HepG2 (cell line): ENCODE data around the gene SLC13A5. TPM values are rescaled to one million over a fixed set of nuclear protein-coding genes. Genes with fewer than 3 reads are reported as not detected.

Experiments
- GLI4 ChIP-seq: sonication (generic); formaldehyde crosslinking; IDR thresholded peaks from 2 replicates; pipeline ENCODE4 v1.5.1; 2020; ENCODE audit warnings: missing genetic modification reagents, mild to moderate bottlenecking, moderate library complexity, borderline replicate concordance
- HDAC2 ChIP-seq: sonication (generic); formaldehyde crosslinking; IDR thresholded peaks from 2 replicates; pipeline ENCODE4 v1.4.0; 2020; ENCODE audit warnings: missing genetic modification reagents
- IKZF4 ChIP-seq: sonication (generic); formaldehyde crosslinking; IDR thresholded peaks from 2 replicates; pipeline ENCODE4 v1.5.1; 2020; ENCODE audit warnings: borderline replicate concordance, mild to moderate bottlenecking, low read depth, missing genetic modification reagents; ENCODE audit errors: not compliant biosample characterization
- KDM1A ChIP-seq: IDR thresholded peaks from 2 replicates; pipeline ENCODE4 v1.6.1; 2016; ENCODE audit warnings: missing compliant biosample characterization
- PRPF4 ChIP-seq: fragments of 200-400 bp; formaldehyde crosslinking; IDR thresholded peaks from 2 replicates; pipeline ENCODE4 v1.6.1; 2016; ENCODE audit warnings: low read length, low read depth; ENCODE audit not compliant: poor library complexity, severe bottlenecking
- RFX3 ChIP-seq: IDR thresholded peaks from 2 replicates; pipeline ENCODE4 v1.6.1; 2016; ENCODE audit warnings: missing biosample characterization, missing genetic modification reagents
- SMAD9 ChIP-seq: sonication (generic); formaldehyde crosslinking; IDR thresholded peaks from 2 replicates; pipeline ENCODE4 v1.5.1; 2020; ENCODE audit warnings: mild to moderate bottlenecking, missing genetic modification reagents
- TCF12 ChIP-seq, 2 experiments: fragments of 450-650 bp in 1 of 2; sonication (generic) in 1 of 2; formaldehyde crosslinking in 1 of 2; IDR thresholded peaks; 2 replicates each; pipeline versions ENCODE4 v1.6.1 to v1.8.0; 2017 to 2022; ENCODE audit warnings: antibody characterized with exemption in 1 of 2, mild to moderate bottlenecking in 1 of 2, missing genetic modification reagents in 1 of 2, moderate library complexity in 1 of 2
- ZKSCAN1 ChIP-seq: fragments of 150-350 bp; IDR thresholded peaks from 2 replicates; pipeline ENCODE4 v1.6.1; 2014; ENCODE audit warnings: low read length
- ZNF24 ChIP-seq: fragments of 450-650 bp; IDR thresholded peaks from 2 replicates; pipeline ENCODE4 v1.6.1; 2017; ENCODE audit warnings: antibody characterized with exemption, mild to moderate bottlenecking
- ZNF264 ChIP-seq: sonication (generic); formaldehyde crosslinking; IDR thresholded peaks from 2 replicates; pipeline ENCODE4 v1.4.0; 2020; ENCODE audit warnings: missing genetic modification reagents
- ZNF343 ChIP-seq: sonication (generic); formaldehyde crosslinking; IDR thresholded peaks from 2 replicates; pipeline ENCODE4 v1.4.0; 2020; ENCODE audit warnings: mild to moderate bottlenecking, missing genetic modification reagents
- ZNF446 ChIP-seq: sonication (generic); formaldehyde crosslinking; IDR thresholded peaks from 2 replicates; pipeline ENCODE4 v1.5.0; 2020; ENCODE audit warnings: mild to moderate bottlenecking, missing genetic modification reagents
- ZNF468 ChIP-seq: sonication (generic); formaldehyde crosslinking; IDR thresholded peaks from 2 replicates; pipeline ENCODE4 v1.8.0; 2022; ENCODE audit warnings: mild to moderate bottlenecking, moderate library complexity, missing genetic modification reagents
- ZNF563 ChIP-seq: sonication (generic); formaldehyde crosslinking; IDR thresholded peaks from 2 replicates; pipeline ENCODE4 v1.8.0; 2022; ENCODE audit warnings: mild to moderate bottlenecking, moderate library complexity, missing genetic modification reagents
- ZNF572 ChIP-seq: sonication (generic); formaldehyde crosslinking; IDR thresholded peaks from 2 replicates; pipeline ENCODE4 v1.5.1; 2020; ENCODE audit warnings: mild to moderate bottlenecking, missing genetic modification reagents
- ZNF720 ChIP-seq: sonication (generic); formaldehyde crosslinking; IDR thresholded peaks from 2 replicates; pipeline ENCODE4 v1.4.0; 2020; ENCODE audit warnings: missing genetic modification reagents
- ZNF746 ChIP-seq: sonication (generic); formaldehyde crosslinking; IDR thresholded peaks from 2 replicates; pipeline ENCODE4 v1.8.0; 2022; ENCODE audit warnings: mild to moderate bottlenecking, missing genetic modification reagents
- ZNF773 ChIP-seq: sonication (generic); formaldehyde crosslinking; IDR thresholded peaks from 2 replicates; pipeline ENCODE4 v1.4.0; 2020; ENCODE audit warnings: missing genetic modification reagents, borderline replicate concordance
- ZNF788 ChIP-seq: sonication (generic); formaldehyde crosslinking; IDR thresholded peaks from 2 replicates; pipeline ENCODE4 v1.5.0; 2020; ENCODE audit warnings: mild to moderate bottlenecking, missing genetic modification reagents, borderline replicate concordance
- polyA plus RNA-seq, 8 experiments: library from polyadenylated mRNA; depleted of rRNA in 3 of 8; stranded (reverse) in 7 of 8; unstranded in 1 of 8; fragments of >200 nt; fragmentation: Illumina TruSeq in 4 of 8; extraction: Trizol in 4 of 8; gene quantifications; 2 replicates each; pipeline versions ENCODE4 v1.2.1 to v1.2.3, GENCODE V29; 2011 to 2016; ENCODE audit warnings: low read depth in 4 of 8, missing spikeins in 1 of 8, mixed read lengths in 1 of 8; ENCODE audit not compliant: insufficient read depth in 1 of 8
- total RNA-seq, 5 experiments: library from RNA; depleted of rRNA; stranded (reverse); fragments of >200 nt; fragmentation: Illumina TruSeq; extraction: Trizol; gene quantifications; 2 replicates each; pipeline ENCODE4 v1.2.3, GENCODE V29; 2016; ENCODE audit warnings: low read depth in 1 of 5
- TF ChIP-seq, protein P1 (sequence below): sonication (generic); formaldehyde crosslinking; IDR thresholded peaks from 2 replicates; pipeline ENCODE4 v1.8.0; 2022; ENCODE audit warnings: mild to moderate bottlenecking, missing genetic modification reagents, moderate library complexity
- TF ChIP-seq, protein P2 (sequence below): sonication (generic); formaldehyde crosslinking; IDR thresholded peaks from 2 replicates; pipeline ENCODE4 v1.4.0; 2020; ENCODE audit warnings: missing genetic modification reagents
- TF ChIP-seq, protein P3 (sequence below): IDR thresholded peaks from 2 replicates; pipeline ENCODE4 v1.6.1; 2016
- TF ChIP-seq, protein P4 (sequence below): sonication (generic); formaldehyde crosslinking; IDR thresholded peaks from 2 replicates; pipeline ENCODE4 v1.9.0; 2021; ENCODE audit warnings: missing genetic modification reagents, borderline replicate concordance

SLC13A5 gene
- total and polyA plus RNA-seq, 2 of the 13 experiments (the other 11 are each of a cell fraction or from before 2014, with no cell fraction given) = 42.8 to 310 TPM

DNA sequence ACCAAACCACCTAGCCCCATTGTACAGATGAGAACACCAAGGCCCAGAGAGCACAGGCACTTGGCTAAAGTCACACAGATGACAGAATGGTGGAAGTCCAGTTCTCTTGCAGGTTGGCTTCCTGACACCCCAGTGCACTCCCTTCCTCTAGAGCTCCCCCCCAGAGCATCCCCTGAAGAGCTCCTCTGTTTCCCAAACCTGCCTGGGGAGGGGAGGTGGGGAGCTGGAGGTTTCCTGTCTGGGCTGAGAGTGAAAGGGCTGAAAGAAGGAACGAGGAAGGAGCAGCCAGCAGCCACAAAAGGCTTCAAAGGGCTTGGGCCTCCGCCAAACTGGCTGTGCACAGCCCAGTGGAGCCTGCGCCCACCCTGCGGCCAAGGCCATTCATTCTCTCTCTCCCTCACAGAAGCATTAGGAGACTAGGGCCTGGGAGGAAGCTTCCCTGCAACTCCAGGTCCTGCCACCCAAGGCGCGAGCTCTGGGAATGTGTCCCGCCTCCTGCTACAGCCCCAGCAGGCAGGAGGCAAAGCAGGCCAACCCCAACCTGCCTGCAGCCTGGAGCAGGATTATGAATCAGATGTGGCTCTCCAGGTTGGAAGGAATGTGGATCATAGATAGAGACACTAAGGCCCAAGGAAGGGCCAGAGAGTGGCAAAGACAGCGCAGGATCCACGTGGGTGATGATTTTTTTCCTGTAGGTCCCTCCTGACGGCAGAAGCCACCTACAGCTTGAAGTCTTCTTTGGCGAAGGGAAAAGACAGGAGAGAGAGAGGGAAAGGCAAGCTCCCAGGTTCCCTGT is 913 bp downstream of the SLC13A5 start (continued):
- TF ChIP-seq GLI4 (CRISPR knock-in tag) (peak; percentile 57; the same call in 1 of the 2 replicates), ZNF24 (no peak), KDM1A (CRISPR knock-in tag) (peak; percentile 98), IKZF4 (CRISPR knock-in tag) (no peak), PRPF4 (no peak), RFX3 (CRISPR knock-in tag) (no peak), ZNF720 (CRISPR knock-in tag) (0 out of 2 replicates have a peak, but pooled peaks have one; percentile 67), ZNF343 (CRISPR knock-in tag) (peak; percentile 34; the same call in 1 of the 2 replicates), ZNF572 (0 out of 2 replicates have a peak, but pooled peaks have one; percentile 45), ZNF446 (no peak), ZKSCAN1 (no peak), ZNF563 (peak; percentile 36), SMAD9 (CRISPR knock-in tag) (no peak; the same call in 1 of the 2 replicates), HDAC2 (CRISPR knock-in tag) (peak; percentile 68), ZNF468 (no peak), ZNF746 (CRISPR knock-in tag) (0 out of 2 replicates have a peak, but pooled peaks have one; percentile 11), TCF12 (IDR thresholded peaks at IDR 0.05) (no peak), TCF12 (CRISPR knock-in tag; IDR thresholded peaks at IDR 0.05) (no peak; the same call in 1 of the 2 replicates), ZNF264 (CRISPR knock-in tag) (0 out of 2 replicates have a peak, but pooled peaks have one; percentile 53), ZNF773 (peak; percentile 75; the same call in 1 of the 2 replicates), ZNF788 (0 out of 2 replicates have a peak, but pooled peaks have one; percentile 33)
- TF ChIP-seq, protein P1, sequence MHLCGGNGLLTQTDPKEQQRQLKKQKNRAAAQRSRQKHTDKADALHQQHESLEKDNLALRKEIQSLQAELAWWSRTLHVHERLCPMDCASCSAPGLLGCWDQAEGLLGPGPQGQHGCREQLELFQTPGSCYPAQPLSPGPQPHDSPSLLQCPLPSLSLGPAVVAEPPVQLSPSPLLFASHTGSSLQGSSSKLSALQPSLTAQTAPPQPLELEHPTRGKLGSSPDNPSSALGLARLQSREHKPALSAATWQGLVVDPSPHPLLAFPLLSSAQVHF (CRISPR knock-in tag) = no peak
- TF ChIP-seq, protein P2, sequence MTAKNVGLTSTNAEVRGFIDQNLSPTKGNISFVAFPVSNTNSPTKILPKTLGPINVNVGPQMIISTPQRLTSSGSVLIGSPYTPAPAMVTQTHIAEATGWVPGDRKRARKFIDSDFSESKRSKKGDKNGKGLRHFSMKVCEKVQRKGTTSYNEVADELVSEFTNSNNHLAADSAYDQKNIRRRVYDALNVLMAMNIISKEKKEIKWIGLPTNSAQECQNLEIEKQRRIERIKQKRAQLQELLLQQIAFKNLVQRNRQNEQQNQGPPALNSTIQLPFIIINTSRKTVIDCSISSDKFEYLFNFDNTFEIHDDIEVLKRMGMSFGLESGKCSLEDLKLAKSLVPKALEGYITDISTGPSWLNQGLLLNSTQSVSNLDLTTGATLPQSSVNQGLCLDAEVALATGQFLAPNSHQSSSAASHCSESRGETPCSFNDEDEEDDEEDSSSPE (CRISPR knock-in tag) = peak; percentile 21; the same call in 1 of the 2 replicates
- TF ChIP-seq, protein P3, sequence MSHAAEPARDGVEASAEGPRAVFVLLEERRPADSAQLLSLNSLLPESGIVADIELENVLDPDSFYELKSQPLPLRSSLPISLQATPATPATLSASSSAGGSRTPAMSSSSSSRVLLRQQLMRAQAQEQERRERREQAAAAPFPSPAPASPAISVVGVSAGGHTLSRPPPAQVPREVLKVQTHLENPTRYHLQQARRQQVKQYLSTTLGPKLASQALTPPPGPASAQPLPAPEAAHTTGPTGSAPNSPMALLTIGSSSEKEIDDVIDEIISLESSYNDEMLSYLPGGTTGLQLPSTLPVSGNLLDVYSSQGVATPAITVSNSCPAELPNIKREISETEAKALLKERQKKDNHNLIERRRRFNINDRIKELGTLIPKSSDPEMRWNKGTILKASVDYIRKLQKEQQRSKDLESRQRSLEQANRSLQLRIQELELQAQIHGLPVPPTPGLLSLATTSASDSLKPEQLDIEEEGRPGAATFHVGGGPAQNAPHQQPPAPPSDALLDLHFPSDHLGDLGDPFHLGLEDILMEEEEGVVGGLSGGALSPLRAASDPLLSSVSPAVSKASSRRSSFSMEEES (CRISPR knock-in tag) = 0 out of 2 replicates have a peak, but pooled peaks have one; percentile 43
- TF ChIP-seq, protein P4, sequence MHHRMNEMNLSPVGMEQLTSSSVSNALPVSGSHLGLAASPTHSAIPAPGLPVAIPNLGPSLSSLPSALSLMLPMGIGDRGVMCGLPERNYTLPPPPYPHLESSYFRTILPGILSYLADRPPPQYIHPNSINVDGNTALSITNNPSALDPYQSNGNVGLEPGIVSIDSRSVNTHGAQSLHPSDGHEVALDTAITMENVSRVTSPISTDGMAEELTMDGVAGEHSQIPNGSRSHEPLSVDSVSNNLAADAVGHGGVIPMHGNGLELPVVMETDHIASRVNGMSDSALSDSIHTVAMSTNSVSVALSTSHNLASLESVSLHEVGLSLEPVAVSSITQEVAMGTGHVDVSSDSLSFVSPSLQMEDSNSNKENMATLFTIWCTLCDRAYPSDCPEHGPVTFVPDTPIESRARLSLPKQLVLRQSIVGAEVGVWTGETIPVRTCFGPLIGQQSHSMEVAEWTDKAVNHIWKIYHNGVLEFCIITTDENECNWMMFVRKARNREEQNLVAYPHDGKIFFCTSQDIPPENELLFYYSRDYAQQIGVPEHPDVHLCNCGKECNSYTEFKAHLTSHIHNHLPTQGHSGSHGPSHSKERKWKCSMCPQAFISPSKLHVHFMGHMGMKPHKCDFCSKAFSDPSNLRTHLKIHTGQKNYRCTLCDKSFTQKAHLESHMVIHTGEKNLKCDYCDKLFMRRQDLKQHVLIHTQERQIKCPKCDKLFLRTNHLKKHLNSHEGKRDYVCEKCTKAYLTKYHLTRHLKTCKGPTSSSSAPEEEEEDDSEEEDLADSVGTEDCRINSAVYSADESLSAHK (CRISPR knock-in tag) = no peak
